Measurements from ENCODE around the gene DMXL2. TPM values are rescaled to one million over a fixed set of nuclear protein-coding genes. Genes with fewer than 3 reads are reported as not detected.

The DMXL2 gene
- total RNA-seq, 1 donor from 2014 or later, result 20.7 TPM

DNA sequence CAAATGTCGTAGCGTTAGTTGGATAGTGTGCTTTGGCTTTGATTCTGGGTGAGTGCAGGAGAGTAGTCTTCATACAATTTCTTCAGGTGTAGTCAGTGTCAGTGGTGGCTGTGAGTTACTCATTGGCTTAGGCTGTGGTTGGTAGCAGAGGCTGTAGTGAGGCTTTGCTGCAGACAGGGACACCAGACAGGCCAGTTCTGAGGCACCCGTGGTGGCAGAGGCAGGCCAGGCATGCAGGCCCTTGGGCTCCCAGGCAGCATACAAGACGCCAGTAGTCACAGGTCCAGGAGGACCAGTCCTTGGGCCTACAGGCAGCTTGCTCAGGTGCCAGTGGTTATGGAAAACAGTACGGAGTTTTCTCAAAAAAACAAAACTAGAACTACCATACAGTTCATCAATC is 61.3 kb downstream of the DMXL2 start:
- H3K27ac Mint-ChIP-seq (ENCODE audit: unreplicated experiment), result no peak overlapping the region
- no peak for DNase-seq (ENCODE audit: low spot score)
- H3K27me3 Mint-ChIP-seq (ENCODE audit: low read depth), result no peaks in the 10 kb centered on the region
- no peak overlapping the region for H3K4me3 Mint-ChIP-seq (ENCODE audit: unreplicated experiment)
- TF ChIP-seq, protein P1, sequence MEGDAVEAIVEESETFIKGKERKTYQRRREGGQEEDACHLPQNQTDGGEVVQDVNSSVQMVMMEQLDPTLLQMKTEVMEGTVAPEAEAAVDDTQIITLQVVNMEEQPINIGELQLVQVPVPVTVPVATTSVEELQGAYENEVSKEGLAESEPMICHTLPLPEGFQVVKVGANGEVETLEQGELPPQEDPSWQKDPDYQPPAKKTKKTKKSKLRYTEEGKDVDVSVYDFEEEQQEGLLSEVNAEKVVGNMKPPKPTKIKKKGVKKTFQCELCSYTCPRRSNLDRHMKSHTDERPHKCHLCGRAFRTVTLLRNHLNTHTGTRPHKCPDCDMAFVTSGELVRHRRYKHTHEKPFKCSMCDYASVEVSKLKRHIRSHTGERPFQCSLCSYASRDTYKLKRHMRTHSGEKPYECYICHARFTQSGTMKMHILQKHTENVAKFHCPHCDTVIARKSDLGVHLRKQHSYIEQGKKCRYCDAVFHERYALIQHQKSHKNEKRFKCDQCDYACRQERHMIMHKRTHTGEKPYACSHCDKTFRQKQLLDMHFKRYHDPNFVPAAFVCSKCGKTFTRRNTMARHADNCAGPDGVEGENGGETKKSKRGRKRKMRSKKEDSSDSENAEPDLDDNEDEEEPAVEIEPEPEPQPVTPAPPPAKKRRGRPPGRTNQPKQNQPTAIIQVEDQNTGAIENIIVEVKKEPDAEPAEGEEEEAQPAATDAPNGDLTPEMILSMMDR (IDR thresholded peaks at IDR 0.05), result no peak
- no peaks in the 10 kb centered on the region for H3K9me3 Mint-ChIP-seq (ENCODE audit: low read depth)
- no peaks in the 10 kb centered on the region for H3K4me1 Mint-ChIP-seq (ENCODE audit: low read depth)
- H3K36me3 Mint-ChIP-seq (ENCODE audit: low read depth), result peaks cover 4% of the 10 kb centered on the region

- H3K36me3 Mint-ChIP-seq (ENCODE audit: low read depth), result peaks cover 4% of the 10 kb centered on the region
- H3K4me3 Mint-ChIP-seq (ENCODE audit: unreplicated experiment), result no peak overlapping the region
- H3K4me1 Mint-ChIP-seq (ENCODE audit: low read depth), result no peaks in the 10 kb centered on the region
- no peaks in the 10 kb centered on the region for H3K27me3 Mint-ChIP-seq (ENCODE audit: low read depth)
- no peak overlapping the region for H3K27ac Mint-ChIP-seq (ENCODE audit: unreplicated experiment)
- TF ChIP-seq, protein P1 (IDR thresholded peaks at IDR 0.05), result no peak
- no peak for DNase-seq (ENCODE audit: low spot score)
- H3K9me3 Mint-ChIP-seq (ENCODE audit: low read depth), result no peaks in the 10 kb centered on the region
These were observed 63.7 kb downstream of the DMXL2 start for GRCh38 chr15:51558876-51559275.

DNA sequence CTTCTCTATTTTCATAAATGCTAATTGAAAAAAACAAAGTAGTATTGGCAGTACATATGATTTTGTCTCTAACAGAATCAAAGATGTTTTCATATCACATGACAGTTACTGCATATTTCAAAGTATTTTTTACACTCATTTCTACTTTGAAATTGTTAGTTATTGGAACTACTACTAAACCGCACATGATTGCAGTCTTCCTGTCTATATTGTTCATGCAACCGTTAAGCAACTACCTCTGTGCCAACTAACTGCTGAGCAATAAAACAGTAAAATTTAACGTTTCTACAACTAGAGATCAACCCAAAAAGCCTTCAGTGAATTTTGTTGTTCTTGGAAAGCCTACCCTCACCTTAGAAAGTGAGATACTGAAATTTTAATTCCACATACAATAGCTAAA is 64.2 kb downstream of the DMXL2 start:
- H3K4me1 Mint-ChIP-seq (ENCODE audit: low read depth), result no peaks in the 10 kb centered on the region
- H3K27me3 Mint-ChIP-seq (ENCODE audit: low read depth), result no peaks in the 10 kb centered on the region
- H3K27ac Mint-ChIP-seq (ENCODE audit: unreplicated experiment), result no peak overlapping the region
- no peak overlapping the region for H3K4me3 Mint-ChIP-seq (ENCODE audit: unreplicated experiment)
- H3K36me3 Mint-ChIP-seq (ENCODE audit: low read depth), result peaks cover 4% of the 10 kb centered on the region
- TF ChIP-seq, protein P1 (IDR thresholded peaks at IDR 0.05), result no peak
- no peak for DNase-seq (ENCODE audit: low spot score)
- no peaks in the 10 kb centered on the region for H3K9me3 Mint-ChIP-seq (ENCODE audit: low read depth)

DNA sequence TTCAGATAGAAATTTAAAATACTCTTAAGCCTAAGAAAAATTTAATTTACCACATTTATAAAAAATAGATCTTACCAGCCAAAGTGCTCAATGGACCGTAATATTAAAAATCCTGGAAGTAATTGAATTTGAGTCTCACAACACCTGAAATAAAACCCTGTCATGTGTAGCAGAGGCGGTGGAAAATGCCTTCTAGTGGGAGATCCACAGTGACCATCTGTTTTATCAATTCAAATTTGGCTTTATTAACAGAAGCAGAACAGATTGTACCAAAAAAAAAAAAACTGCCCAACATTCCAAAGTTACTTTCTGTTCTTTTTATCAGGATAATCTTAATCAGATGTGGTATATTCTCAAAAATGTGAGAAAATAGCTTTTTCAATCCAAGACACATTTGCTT is 71.7 kb downstream of the DMXL2 start:
- Mint-ChIP-seq H3K4me1 (ENCODE audit: low read depth) (no peaks in the 10 kb centered on the region), H3K9me3 (ENCODE audit: low read depth) (no peaks in the 10 kb centered on the region), H3K4me3 (ENCODE audit: unreplicated experiment) (no peak overlapping the region), H3K27me3 (ENCODE audit: low read depth) (no peaks in the 10 kb centered on the region), H3K27ac (ENCODE audit: unreplicated experiment) (no peak overlapping the region), H3K36me3 (ENCODE audit: low read depth) (peaks cover 4% of the 10 kb centered on the region)
- TF ChIP-seq, protein P1 (IDR thresholded peaks at IDR 0.05), result no peak
- DNase-seq (ENCODE audit: low spot score), result no peak

DNA sequence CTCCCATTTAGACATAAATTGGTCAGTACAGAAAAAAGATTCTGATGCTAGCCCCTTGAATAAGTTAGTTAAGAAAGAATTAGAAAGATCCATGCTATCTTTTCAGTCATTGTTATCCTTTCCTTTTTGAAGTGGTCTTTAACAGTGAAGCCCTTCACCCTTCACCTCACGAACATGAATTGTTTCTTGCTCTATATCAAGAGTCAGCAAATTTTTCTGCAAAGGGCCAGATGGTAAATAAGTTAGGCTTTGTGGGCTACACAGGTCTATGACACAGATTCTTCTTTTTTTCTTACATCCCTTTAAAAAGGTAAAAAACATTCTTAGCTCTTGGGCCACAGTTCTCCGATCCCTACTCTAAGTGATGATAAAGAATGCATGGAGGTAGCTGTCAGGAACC is 74.9 kb downstream of the DMXL2 start:
- no peaks in the 10 kb centered on the region for H3K27me3 Mint-ChIP-seq (ENCODE audit: low read depth)
- no peak overlapping the region for H3K27ac Mint-ChIP-seq (ENCODE audit: unreplicated experiment)
- no peak for DNase-seq (ENCODE audit: low spot score)
- peaks cover 8% of the 10 kb centered on the region for H3K36me3 Mint-ChIP-seq (ENCODE audit: low read depth)
- TF ChIP-seq, protein P1 (IDR thresholded peaks at IDR 0.05), result no peak
- no peaks in the 10 kb centered on the region for H3K4me1 Mint-ChIP-seq (ENCODE audit: low read depth)
- H3K9me3 Mint-ChIP-seq (ENCODE audit: low read depth), result no peaks in the 10 kb centered on the region
- H3K4me3 Mint-ChIP-seq (ENCODE audit: unreplicated experiment), result no peak overlapping the region
